Ishikawa (cell line): Measurements from ENCODE around the gene PSD4.

Source experiments
- CEBPB ChIP-seq: IDR thresholded peaks from 2 replicates; pipeline ENCODE4 v1.6.1; 2012
- CREB1 ChIP-seq: IDR thresholded peaks from 2 replicates; pipeline ENCODE4 v1.6.1; 2012; ENCODE audit warnings: low read depth
- EGR1 ChIP-seq: IDR thresholded peaks from 2 replicates; pipeline ENCODE4 v1.6.1; 2012
- EP300 ChIP-seq: IDR thresholded peaks from 2 replicates; pipeline ENCODE4 v1.6.1; 2012; ENCODE audit warnings: borderline replicate concordance
- FOXM1 ChIP-seq: IDR thresholded peaks from 2 replicates; pipeline ENCODE4 v1.6.1; 2012; ENCODE audit warnings: low read depth, borderline replicate concordance
- MAX ChIP-seq: IDR thresholded peaks from 2 replicates; pipeline ENCODE4 v1.6.1; 2012
- NFIC ChIP-seq: IDR thresholded peaks from 2 replicates; pipeline ENCODE4 v1.6.1; 2012
- RAD21 ChIP-seq: IDR thresholded peaks from 2 replicates; pipeline ENCODE4 v1.6.1; 2012; ENCODE audit warnings: low read depth
- REST ChIP-seq: IDR thresholded peaks from 2 replicates; pipeline ENCODE4 v1.6.1; 2012; ENCODE audit warnings: low read depth, mild to moderate bottlenecking
- TAF1 ChIP-seq: IDR thresholded peaks from 2 replicates; pipeline ENCODE4 v1.6.1; 2012; ENCODE audit warnings: low read depth, mild to moderate bottlenecking
- TCF12 ChIP-seq: IDR thresholded peaks from 2 replicates; pipeline ENCODE4 v1.6.1; 2012; ENCODE audit warnings: low read depth
- TEAD4 ChIP-seq: IDR thresholded peaks from 2 replicates; pipeline ENCODE4 v1.6.1; 2012
- USF1 ChIP-seq: IDR thresholded peaks from 2 replicates; pipeline ENCODE4 v1.6.1; 2012
- YY1 ChIP-seq: IDR thresholded peaks from 2 replicates; pipeline ENCODE4 v1.6.1; 2012; ENCODE audit warnings: low read depth
- ZBTB7A ChIP-seq: IDR thresholded peaks from 2 replicates; pipeline ENCODE4 v1.6.1; 2012; ENCODE audit warnings: low read depth

Gene PSD4

GRCh38 chr2:113169586-113169985 lies 4.2 kb upstream of the PSD4 start:
- no peak for TF ChIP-seq NFIC

- TF ChIP-seq TAF1 = no peak
- TF ChIP-seq YY1 = no peak
- TF ChIP-seq USF1 = no peak
- TF ChIP-seq CEBPB = no peak
- no peak for TF ChIP-seq EP300
- TF ChIP-seq MAX = no peak
- TF ChIP-seq FOXM1 = no peak
- TF ChIP-seq TEAD4 = no peak
- TF ChIP-seq ZBTB7A = no peak
- TF ChIP-seq CREB1 = no peak
- TF ChIP-seq TCF12 = no peak
- no peak for TF ChIP-seq EGR1
- TF ChIP-seq RAD21 = no peak
- TF ChIP-seq REST = no peak
- no peak for TF ChIP-seq NFIC
These were observed 2.3 kb upstream of the PSD4 start for GRCh38 chr2:113171334-113172075.

GRCh38 chr2:113172721-113173541 lies 840 bp upstream of the PSD4 start:
- TF ChIP-seq ZBTB7A (no peak), REST (no peak), FOXM1 (no peak), YY1 (no peak), RAD21 (no peak), TAF1 (no peak), TEAD4 (no peak), CEBPB (no peak), MAX (no peak), USF1 (no peak), EGR1 (no peak), CREB1 (no peak), EP300 (no peak), TCF12 (no peak), NFIC (no peak)

- TF ChIP-seq CREB1 = no peak
- no peak for TF ChIP-seq NFIC
- no peak for TF ChIP-seq MAX
- TF ChIP-seq TCF12 = no peak
- no peak for TF ChIP-seq REST
- TF ChIP-seq TAF1 = no peak
- no peak for TF ChIP-seq FOXM1
- no peak for TF ChIP-seq EGR1
These were observed 592 bp downstream of the PSD4 start for GRCh38 chr2:113174376-113174750.
